GF-D8 (cell line): ENCODE results near the gene MTMR12.
"Not testable (repeated sequence)": the region's sequence is repeated elsewhere in the genome, so short reads cannot be mapped to it uniquely, and the experiment has no call there.

ENCODE experiments used
- DNase-seq: peaks from one replicate; lab custom pipeline; 2025; lab: John Stamatoyannopoulos, UW

MTMR12 gene

GRCh38 chr5:32325616-32326015 lies 12.9 kb upstream of the MTMR12 start:
- DNase-seq, result no peak

GRCh38 chr5:32325062-32325461 lies 12.3 kb upstream of the MTMR12 start:
- no peak for DNase-seq

- no peak for DNase-seq
Observed at GRCh38 chr5:32323741-32324140, 11.0 kb upstream of the MTMR12 start.

- no peak for DNase-seq
Observed at GRCh38 chr5:32322882-32323281, 10.1 kb upstream of the MTMR12 start.

GRCh38 chr5:32321787-32322186 lies 9.0 kb upstream of the MTMR12 start:
- DNase-seq, result not testable (repeated sequence)

GRCh38 chr5:32320576-32320975 lies 7.8 kb upstream of the MTMR12 start:
- no peak for DNase-seq

- DNase-seq, result no peak
Observed at GRCh38 chr5:32319926-32320543, 7.3 kb upstream of the MTMR12 start.

GRCh38 chr5:32319392-32319791 lies 6.7 kb upstream of the MTMR12 start:
- DNase-seq, result no peak

GRCh38 chr5:32317041-32317440 lies 4.3 kb upstream of the MTMR12 start:
- DNase-seq, result no peak

GRCh38 chr5:32315221-32316014 lies 2.7 kb upstream of the MTMR12 start:
- no peak for DNase-seq

GRCh38 chr5:32314658-32315057 lies 1.9 kb upstream of the MTMR12 start:
- no peak for DNase-seq

- not testable (repeated sequence) for DNase-seq
Observed at GRCh38 chr5:32314152-32314488, 1.4 kb upstream of the MTMR12 start.

- peak; percentile 24 for DNase-seq
Observed at GRCh38 chr5:32312197-32312594, 543 bp downstream of the MTMR12 start.

- DNase-seq, result no peak
Observed at GRCh38 chr5:32311404-32312196, 1.1 kb downstream of the MTMR12 start.

GRCh38 chr5:32309761-32310160 lies 3.0 kb downstream of the MTMR12 start:
- DNase-seq, result no peak

- DNase-seq, result peak; percentile 32
Observed at GRCh38 chr5:32308946-32309345, 3.8 kb downstream of the MTMR12 start.

- DNase-seq, result no peak
Observed at GRCh38 chr5:32307769-32308194, 5.0 kb downstream of the MTMR12 start.

GRCh38 chr5:32304622-32305021 lies 8.1 kb downstream of the MTMR12 start:
- DNase-seq, result peak; percentile 53

GRCh38 chr5:32303755-32304120 lies 9.0 kb downstream of the MTMR12 start:
- no peak for DNase-seq

GRCh38 chr5:32302835-32303754 lies 9.6 kb downstream of the MTMR12 start:
- DNase-seq, result no peak

- no peak for DNase-seq
Observed at GRCh38 chr5:32301891-32302290, 10.8 kb downstream of the MTMR12 start.
